T-cell (primary cell): ENCODE measurements around the gene LRRC71. TPM values are rescaled to one million over a fixed set of nuclear protein-coding genes. Genes with fewer than 3 reads are reported as not detected.

Source experiments
- ATAC-seq, 4 experiments: fragments of 200-7000 bp in 3 of 4; fragments of 150-1000 bp in 1 of 4; cut with Tn5 transposase; replicated peaks in 1 of 4; 1 replicate in 3 of 4; 2 replicates in 1 of 4; pipeline ENCODE4 v1.10.0; 2021; ENCODE audit warnings: moderate library complexity in 3 of 4, mild to moderate bottlenecking in 2 of 4, moderate number of reproducible peaks in 1 of 4
- CTCF ChIA-PET, 2 donors: fragments of 300-600 bp; sonication (Branson Sonifier 250); formaldehyde crosslinking; loops; one replicate each; lab custom pipeline; 2022; ENCODE audit warnings: antibody characterized with exemption in 2 of 2; lab: Charles Lee
- POLR2A ChIA-PET, 2 donors: fragments of 300-600 bp; sonication (Branson Sonifier 250); formaldehyde crosslinking; loops; one replicate each; lab custom pipeline; 2022; ENCODE audit warnings: antibody characterized with exemption in 2 of 2; lab: Charles Lee
- DNase-seq, 35 experiments: peaks; one replicate each; pipeline versions ENCODE4 v3.0.0 to v3.0.0-alpha.2; 2013 to 2023
- H3K27ac ChIP-seq: one replicate; pipeline ENCODE4 v1.5.1; 2013; ENCODE audit warnings: low read length
- H3K27me3 ChIP-seq, 2 experiments: replicated peaks in 1 of 2; 1 replicate in 1 of 2; 2 replicates in 1 of 2; pipeline versions ENCODE4 v1.6.1 to v1.7.0; 2013; ENCODE audit warnings: low read length in 1 of 2, mixed read lengths in 1 of 2; ENCODE audit not compliant: control insufficient read depth in 2 of 2, insufficient read depth in 2 of 2; ENCODE audit errors: extremely low read depth in 1 of 2
- H3K36me3 ChIP-seq, 2 donors: 1 replicate in 1 of 2; 2 replicates in 1 of 2; pipeline versions ENCODE4 v1.6.1 to v1.7.0; 2013; ENCODE audit warnings: low read length in 1 of 2; ENCODE audit not compliant: control insufficient read depth in 2 of 2, insufficient read depth in 1 of 2; ENCODE audit errors: extremely low read depth in 1 of 2
- H3K4me1 ChIP-seq, 2 experiments: 1 replicate in 1 of 2; 2 replicates in 1 of 2; pipeline versions ENCODE4 v1.6.1 to v1.7.0; 2013; ENCODE audit warnings: low read length in 2 of 2, mixed read lengths in 1 of 2; ENCODE audit not compliant: insufficient read depth in 2 of 2, control insufficient read depth in 1 of 2; ENCODE audit errors: extremely low read depth in 1 of 2
- H3K4me3 ChIP-seq, 2 donors: 1 replicate in 1 of 2; 2 replicates in 1 of 2; pipeline versions ENCODE4 v1.5.1 to v1.7.0; 2013; ENCODE audit warnings: mild to moderate bottlenecking in 2 of 2, low read length in 1 of 2, moderate library complexity in 1 of 2; ENCODE audit not compliant: control insufficient read depth in 1 of 2; ENCODE audit errors: extremely low read depth in 1 of 2
- H3K9me3 ChIP-seq: 2 replicates; pipeline ENCODE4 v1.7.0; 2013
- H3K27ac Mint-ChIP-seq, 2 donors: one replicate each; pipeline ENCODE4 v1.8.0; 2020 to 2021; ENCODE audit warnings: mild to moderate bottlenecking in 2 of 2, mixed read lengths in 2 of 2
- H3K27me3 Mint-ChIP-seq, 2 donors: one replicate each; pipeline ENCODE4 v1.8.0; 2021 to 2022; ENCODE audit warnings: mixed read lengths in 2 of 2
- H3K36me3 Mint-ChIP-seq: one replicate; pipeline ENCODE4 v1.8.0; 2021; ENCODE audit warnings: mixed read lengths
- H3K4me1 Mint-ChIP-seq, 3 donors: one replicate each; pipeline ENCODE4 v1.8.0; 2020 to 2022; ENCODE audit warnings: mixed read lengths in 3 of 3, mild to moderate bottlenecking in 1 of 3
- H3K4me3 Mint-ChIP-seq, 3 donors: one replicate each; pipeline ENCODE4 v1.8.0; 2020 to 2022; ENCODE audit warnings: mild to moderate bottlenecking in 3 of 3, mixed read lengths in 3 of 3, moderate library complexity in 3 of 3
- H3K9me3 Mint-ChIP-seq, 3 donors: one replicate each; pipeline ENCODE4 v1.8.0; 2020 to 2022; ENCODE audit warnings: mixed read lengths in 3 of 3
- WGBS: methylation state at CpG from one replicate; pipeline ENCODE4 v1.1.5; 2013; ENCODE audit warnings: missing lambda C conversion rate; ENCODE audit not compliant: insufficient coverage; 5-methylcytosine and 5-hydroxymethylcytosine counted together
- total RNA-seq, 35 experiments: library from RNA in 6 of 35; stranded (reverse) in 6 of 35; fragments of 120-200 nt in 1 of 35; gene quantifications; one replicate each; pipeline versions ENCODE4 v1.2.1 to v1.2.4 and lab custom pipeline; 2013 to 2026

LRRC71 gene
- total RNA-seq, 5 donors from 2014 or later (not counting 1 experiment from before 2014, with no cell fraction given), result not detected

DNA sequence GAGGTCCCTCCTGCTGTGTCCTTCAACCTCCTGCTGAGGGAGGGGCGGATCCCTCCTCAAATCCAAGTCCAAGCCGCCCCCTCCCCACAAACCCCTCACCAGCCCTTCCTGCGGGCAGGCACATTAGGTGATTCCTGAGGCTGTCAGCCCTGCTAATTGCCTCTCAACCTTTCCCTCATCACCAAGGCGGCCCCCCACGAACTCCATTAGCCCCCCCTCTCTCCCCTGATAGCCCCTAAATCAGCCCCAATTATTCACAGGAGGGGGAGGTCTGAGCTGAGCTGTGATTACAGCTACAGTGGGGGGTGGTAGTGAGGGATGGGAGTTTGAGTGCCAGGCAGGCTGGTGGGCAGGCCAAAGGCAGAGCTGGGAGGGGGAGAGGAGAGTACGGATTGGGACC, 32.7 kb upstream of the LRRC71 start:
- POLR2A ChIA-PET, result no interaction called here
- H3K36me3 Mint-ChIP-seq, result no peaks in the 10 kb centered on the region
- Histone ChIP-seq H3K4me3 (no peak overlapping the region), H3K27ac (no peak overlapping the region), H3K9me3 (no peaks in the 10 kb centered on the region), H3K36me3 (no peaks in the 10 kb centered on the region), H3K4me1 (peaks cover 0 to 15% of the 10 kb centered on the region in 2 experiments), H3K27me3 (peaks cover 2 to 77% of the 10 kb centered on the region in 2 experiments)
- no peak overlapping the region for H3K4me3 Mint-ChIP-seq
- WGBS, result 46% methylated on average over 4 of the region's 6 CpGs
- no peak overlapping the region for H3K27ac Mint-ChIP-seq
- H3K9me3 Mint-ChIP-seq, result no peaks in the 10 kb centered on the region
- no peak for ATAC-seq
- peaks cover 11 to 17% (median 13%) of the 10 kb centered on the region in 3 donors for H3K4me1 Mint-ChIP-seq
- no peak for DNase-seq
- peaks cover 34 to 59% of the 10 kb centered on the region in 2 donors for H3K27me3 Mint-ChIP-seq
- CTCF ChIA-PET, result interaction anchor here (0.7 to 0.9 kb wide), 2 partner anchors 83 to 87 kb away, joined by 4 to 6 read pairs; no protein-coding TSS in a partner anchor

DNA sequence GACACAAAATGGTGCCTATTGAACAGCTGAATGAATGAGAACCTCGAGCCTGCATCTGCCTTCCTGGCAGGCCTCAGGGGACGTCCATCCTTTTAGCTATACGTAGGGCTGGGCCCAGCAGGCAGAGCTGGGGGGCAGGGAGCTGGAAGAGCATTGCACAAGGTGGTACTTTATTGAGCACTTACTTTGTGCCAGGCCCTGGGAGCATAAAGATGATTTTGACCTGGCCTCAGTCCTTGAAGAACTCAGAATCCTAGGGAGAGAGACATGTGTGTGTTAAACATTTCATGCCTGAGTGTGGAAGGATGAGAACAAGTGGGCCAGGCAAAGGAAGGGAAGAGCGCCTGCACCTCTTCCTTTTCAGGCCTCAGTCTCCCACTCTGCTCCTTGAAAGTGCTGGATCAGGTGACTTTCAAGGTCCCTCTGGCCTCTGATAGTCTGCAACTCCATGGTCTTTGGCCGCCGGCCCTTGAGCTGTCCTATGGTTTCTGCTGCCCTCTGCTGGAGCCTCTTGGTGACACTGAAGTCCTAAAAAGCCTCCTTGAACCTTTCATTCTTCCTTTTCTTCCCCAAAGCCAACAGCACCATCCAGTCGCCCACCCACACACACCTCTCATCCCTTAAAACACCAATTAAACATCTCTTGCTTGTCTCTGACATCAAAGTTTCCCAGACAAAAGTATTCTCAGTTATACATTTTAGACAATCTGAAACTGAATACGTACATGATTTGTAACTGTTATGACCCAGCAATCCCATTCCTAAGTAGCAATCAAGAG, 30.4 kb upstream of the LRRC71 start:
- H3K9me3 Mint-ChIP-seq, result no peaks in the 10 kb centered on the region
- H3K4me1 Mint-ChIP-seq, result peaks cover 15 to 22% (median 22%) of the 10 kb centered on the region in 3 donors
- Histone ChIP-seq H3K27ac (no peak overlapping the region), H3K9me3 (no peaks in the 10 kb centered on the region), H3K36me3 (no peaks in the 10 kb centered on the region), H3K4me3 (no peak overlapping the region), H3K4me1 (peaks cover 4 to 29% of the 10 kb centered on the region in 2 experiments), H3K27me3 (peaks cover 2 to 77% of the 10 kb centered on the region in 2 experiments)
- H3K27ac Mint-ChIP-seq, result no peak overlapping the region
- H3K27me3 Mint-ChIP-seq, result peaks cover 34 to 59% of the 10 kb centered on the region in 2 donors
- WGBS, result 35% methylated on average over 7 of the region's 8 CpGs
- H3K4me3 Mint-ChIP-seq, result no peak overlapping the region
- DNase-seq, result peak in 25 of 35 experiments; percentile 12 to 70 (median 30)
- no peaks in the 10 kb centered on the region for H3K36me3 Mint-ChIP-seq
- peak in 1 of 4 experiments; percentile 34 for ATAC-seq
- POLR2A ChIA-PET, result interaction anchor here in 1 of 2 donors (0.6 kb wide), 3 partner anchors 31 to 93 kb away, joined by 3 to 5 read pairs (median 3); no protein-coding TSS in a partner anchor
- CTCF ChIA-PET, result interaction anchor here (0.6 to 1.9 kb wide), 8 partner anchors 38 to 164 kb away, joined by 3 to 14 read pairs (median 6); no protein-coding TSS in a partner anchor

DNA sequence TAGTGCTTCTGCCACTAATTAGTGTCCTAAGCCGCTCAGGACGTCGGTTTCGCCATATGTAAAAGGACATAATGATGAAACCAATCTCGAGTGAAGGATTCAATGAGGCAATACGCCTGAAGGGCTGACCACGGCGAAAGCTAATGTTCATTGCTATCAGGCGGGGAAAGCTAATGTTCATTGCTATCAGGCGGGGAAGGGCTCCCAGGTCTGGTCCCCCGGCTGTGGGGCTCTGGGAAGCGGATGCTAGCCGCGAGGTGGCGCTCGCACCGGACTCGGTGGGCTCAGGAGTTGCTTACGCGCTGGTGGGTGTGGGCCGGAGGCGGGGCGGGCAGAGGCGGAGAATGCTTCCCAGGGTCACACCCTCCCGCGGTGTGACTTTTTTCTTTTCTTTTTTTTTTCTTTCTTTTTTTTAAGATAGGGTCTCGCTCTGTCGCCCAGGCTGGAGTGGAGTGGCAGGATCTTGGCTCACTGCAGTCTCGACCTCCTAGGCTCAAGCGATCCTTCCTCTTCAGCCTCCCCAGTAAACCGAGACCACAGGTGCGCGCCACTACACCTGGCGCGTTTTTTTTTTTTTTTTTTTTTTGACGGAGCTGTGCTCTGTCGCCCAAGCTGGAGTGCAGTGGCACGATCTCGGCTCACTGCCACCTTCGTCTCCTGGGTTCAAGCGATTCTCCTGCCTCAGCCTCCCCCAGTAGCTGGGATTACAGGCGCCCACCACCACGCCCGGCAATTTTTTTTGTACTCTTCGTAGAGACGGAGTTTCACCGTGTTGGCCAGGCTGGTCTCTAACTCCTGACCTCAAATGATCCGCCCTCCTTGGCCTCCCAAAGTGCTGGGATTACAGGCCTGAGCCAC, 28.0 kb upstream of the LRRC71 start:
- 3% methylated on average over 34 of the region's 48 CpGs for WGBS
- Mint-ChIP-seq H3K27me3 (peaks cover 23 to 61% of the 10 kb centered on the region in 2 donors), H3K36me3 (no peaks in the 10 kb centered on the region), H3K27ac (no peak overlapping the region), H3K4me3 (peak overlapping the region; percentile 61 to 75 (median 62)), H3K4me1 (peaks cover 15 to 22% (median 22%) of the 10 kb centered on the region in 3 donors), H3K9me3 (no peaks in the 10 kb centered on the region)
- POLR2A ChIA-PET, result no interaction called here
- ATAC-seq (peak; percentile 92 to 98 (median 94)), DNase-seq (peak; percentile 59 to 89 (median 78))
- Histone ChIP-seq H3K4me1 (peaks cover 4 to 29% of the 10 kb centered on the region in 2 experiments), H3K4me3 (peak overlapping the region; percentile 24 to 69), H3K36me3 (no peaks in the 10 kb centered on the region), H3K9me3 (no peaks in the 10 kb centered on the region), H3K27me3 (peaks cover 0 to 80% of the 10 kb centered on the region in 2 experiments), H3K27ac (no peak overlapping the region)
- CTCF ChIA-PET, result interaction anchor here (0.6 to 1.7 kb wide), 11 partner anchors 10 to 563 kb away, joined by 3 to 6 read pairs (median 3); no protein-coding TSS in a partner anchor

DNA sequence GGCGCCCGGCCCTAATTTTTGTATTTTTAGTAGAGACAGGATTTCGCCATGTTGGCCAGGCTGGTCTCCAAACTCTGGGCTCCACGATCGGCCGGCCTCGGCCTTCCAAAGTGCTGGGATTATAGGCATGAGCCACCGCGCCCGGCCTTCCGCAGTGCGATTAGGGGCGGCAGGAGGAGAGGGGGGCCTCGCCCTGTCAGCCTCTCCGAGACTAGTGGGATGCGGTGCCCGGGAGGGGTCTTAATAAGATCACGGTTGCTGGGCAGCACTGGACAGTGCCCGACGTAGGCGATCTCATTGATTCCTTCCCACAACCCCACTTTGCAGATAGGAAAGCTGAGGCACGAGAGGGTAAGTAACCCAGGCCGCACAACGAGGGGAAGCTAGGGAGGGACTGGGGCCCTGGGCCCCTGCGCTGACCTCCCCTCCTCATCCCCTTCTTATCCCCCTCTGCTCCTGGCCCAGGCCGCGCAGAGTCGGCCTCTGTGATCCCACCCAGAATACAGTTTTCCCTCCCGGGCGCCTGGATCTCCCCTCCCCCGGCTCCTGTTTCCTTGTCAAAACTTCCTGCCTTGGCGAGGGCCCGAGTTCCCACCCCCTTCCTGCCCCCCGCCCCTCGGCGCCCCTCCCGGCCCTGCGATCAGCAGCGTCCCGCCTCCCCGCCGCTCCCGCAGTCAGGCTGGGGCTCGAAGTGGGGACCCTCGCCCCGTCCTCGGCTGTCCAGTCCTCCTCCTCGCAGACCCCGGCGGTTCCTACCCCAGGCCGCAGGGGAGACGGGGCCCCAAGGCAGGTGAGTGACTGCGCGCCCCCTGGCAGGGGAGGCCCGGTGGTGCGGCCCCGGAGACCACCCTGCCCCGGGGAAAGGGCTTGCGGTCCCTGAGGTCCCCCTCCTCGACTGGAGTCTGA, 27.1 kb upstream of the LRRC71 start, which contains the start of gene PEAR1:
Gene PEAR1, plus strand, starts transcription at position 671 of the 906 bp plus-strand sequence. CDS start 10,209 bp downstream, outside the sequence.
- no peaks in the 10 kb centered on the region for H3K36me3 Mint-ChIP-seq
- DNase-seq (peak in 2 of 35 experiments; percentile 3 to 9), ATAC-seq (no peak)
- peak within 1 kb of the TSS; percentile 61 to 75 (median 62) for H3K4me3 Mint-ChIP-seq
- WGBS, result 12% methylated on average over 48 of the region's 60 CpGs
- H3K27me3 ChIP-seq, result peaks cover 0 to 80% of the 10 kb centered on the region in 2 experiments
- no peaks in the 10 kb centered on the region for H3K9me3 Mint-ChIP-seq
- no peaks in the 10 kb centered on the region for H3K36me3 ChIP-seq
- no peak within 1 kb of the TSS for H3K27ac ChIP-seq
- CTCF ChIA-PET, result interaction anchor here (0.6 to 1.7 kb wide), 9 partner anchors 14 to 564 kb away, joined by 3 to 6 read pairs (median 3); no protein-coding TSS in a partner anchor
- H3K4me1 Mint-ChIP-seq, result peaks cover 17 to 25% (median 23%) of the 10 kb centered on the region in 3 donors
- POLR2A ChIA-PET, result no interaction called here
- no peak within 1 kb of the TSS for H3K27ac Mint-ChIP-seq
- H3K4me3 ChIP-seq, result peak within 1 kb of the TSS; percentile 24 to 69
- peaks cover 4 to 34% of the 10 kb centered on the region in 2 experiments for H3K4me1 ChIP-seq
- peaks cover 23 to 62% of the 10 kb centered on the region in 2 donors for H3K27me3 Mint-ChIP-seq
- H3K9me3 ChIP-seq, result no peaks in the 10 kb centered on the region

DNA sequence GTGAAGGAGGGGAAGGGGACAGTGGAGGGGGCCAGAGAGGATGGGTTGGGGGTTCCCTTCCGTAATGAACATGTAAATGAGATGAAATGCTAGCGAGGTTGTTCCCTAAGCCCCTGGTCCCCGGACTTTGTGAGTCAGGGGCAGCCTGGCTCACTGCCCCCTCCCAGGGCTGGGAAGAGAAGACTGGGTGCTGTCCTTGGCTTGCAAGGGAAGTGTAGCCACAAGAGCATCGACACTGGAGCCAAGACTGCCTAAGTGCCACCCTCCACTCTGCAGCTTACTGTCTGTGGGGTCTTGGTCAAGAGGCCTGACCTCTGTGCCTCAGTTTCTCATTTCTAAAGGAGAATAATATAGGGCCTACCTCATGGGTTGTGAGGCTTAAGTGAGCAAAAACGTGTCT, 26.4 kb upstream of the LRRC71 start:
- CTCF ChIA-PET, result no interaction called here
- Histone ChIP-seq H3K9me3 (no peaks in the 10 kb centered on the region), H3K4me3 (no peak overlapping the region), H3K36me3 (no peaks in the 10 kb centered on the region), H3K27ac (no peak overlapping the region), H3K4me1 (peaks cover 4 to 35% of the 10 kb centered on the region in 2 experiments), H3K27me3 (peaks cover 0 to 78% of the 10 kb centered on the region in 2 experiments)
- POLR2A ChIA-PET, result no interaction called here
- DNase-seq, result no peak
- Mint-ChIP-seq H3K4me3 (peak overlapping the region in 2 of 3 donors; percentile 43 to 57), H3K27ac (no peak overlapping the region), H3K27me3 (peaks cover 26 to 65% of the 10 kb centered on the region in 2 donors), H3K36me3 (no peaks in the 10 kb centered on the region), H3K9me3 (no peaks in the 10 kb centered on the region), H3K4me1 (peaks cover 22 to 30% (median 26%) of the 10 kb centered on the region in 3 donors)
- no peak for ATAC-seq
- 46% methylated on average over 3 of the region's 5 CpGs for WGBS
